DND-41 (cell line): ENCODE measurements around the gene FBXO46.

Experiments
- CTCF ChIP-seq: IDR thresholded peaks from 2 replicates; pipeline ENCODE4 v1.5.1; 2012; ENCODE audit warnings: borderline replicate concordance, low read length, moderate library complexity, mild to moderate bottlenecking; ENCODE audit not compliant: poor library complexity, severe bottlenecking; ENCODE audit errors: extremely low read depth
- EZH2 ChIP-seq: IDR thresholded peaks from 3 replicates; pipeline ENCODE4 v1.6.1; 2012; ENCODE audit warnings: borderline replicate concordance, low read depth, mild to moderate bottlenecking, moderate library complexity, low read length, inconsistent platforms; ENCODE audit not compliant: severe bottlenecking

DNA sequence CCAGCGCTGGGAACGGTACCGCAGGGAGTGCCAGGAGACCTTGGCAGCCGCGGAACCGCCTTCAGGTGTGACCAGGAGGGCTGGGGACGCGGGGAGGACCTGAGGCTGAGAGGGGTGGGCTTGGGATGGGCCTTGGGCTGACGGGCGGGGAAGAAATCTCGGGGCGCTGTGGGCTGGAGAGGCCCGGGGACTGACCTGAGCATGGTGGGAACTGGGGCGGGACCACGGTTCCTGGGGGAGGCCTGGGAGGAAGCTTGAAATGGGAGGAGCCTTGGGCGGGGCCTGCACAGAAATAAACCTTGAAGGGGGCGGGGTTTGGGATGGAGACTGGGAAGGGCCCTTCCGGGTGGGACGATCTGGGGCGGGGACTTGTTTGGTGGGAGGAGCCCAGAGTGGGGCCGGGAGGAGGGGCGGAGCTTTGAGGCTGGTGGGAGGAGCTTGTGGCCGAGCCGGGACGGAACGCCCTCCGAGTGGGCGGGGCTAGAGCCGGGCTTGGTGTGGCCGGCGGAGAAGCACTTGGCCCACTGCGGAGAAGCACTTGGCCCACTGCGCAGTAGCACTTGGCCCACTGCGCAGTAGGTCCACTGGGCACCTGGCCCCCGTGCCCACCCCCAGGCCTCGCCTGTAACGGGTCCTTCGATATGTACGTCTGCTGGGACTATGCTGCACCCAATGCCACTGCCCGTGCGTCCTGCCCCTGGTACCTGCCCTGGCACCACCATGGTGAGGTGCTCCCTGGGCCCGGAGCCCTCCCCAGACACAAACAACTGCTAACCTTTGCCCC is 59.8 kb downstream of the FBXO46 start:
- TF ChIP-seq CTCF (no peak), EZH2 (no peak)
